K562 (cell line): ENCODE results near the gene ANO7.

Experiments used
- BRF2 ChIP-seq: IDR thresholded peaks from 3 replicates; pipeline ENCODE4 v1.6.1; 2011; ENCODE audit warnings: borderline replicate concordance, mild to moderate bottlenecking; ENCODE audit not compliant: insufficient read length, insufficient read depth
- CHD2 ChIP-seq: IDR thresholded peaks from 2 replicates; pipeline ENCODE4 v1.6.1; 2011; ENCODE audit warnings: low read depth, low read length
- CTCF ChIP-seq, 3 experiments: IDR thresholded peaks in 2 of 3; conservative IDR thresholded peaks in 1 of 3; 2 replicates each; pipeline ENCODE4 v1.5.1; 2011 to 2012; ENCODE audit warnings: low read length in 3 of 3, mild to moderate bottlenecking in 3 of 3, control low read depth in 2 of 3, improper control_type of control experiment in 1 of 3, inconsistent platforms in 1 of 3, low read depth in 1 of 3, mixed read lengths in 1 of 3, moderate library complexity in 1 of 3; ENCODE audit not compliant: insufficient read depth in 2 of 3
- EHMT2 ChIP-seq: fragments of 450-650 bp; IDR thresholded peaks from 2 replicates; pipeline ENCODE4 v1.6.1; 2018; ENCODE audit warnings: antibody characterized with exemption
- GABPA ChIP-seq: fragments of 200-800 bp; sonication (Bioruptor generic); conservative IDR thresholded peaks from 2 replicates; pipeline ENCODE4 v1.6.1; 2016; ENCODE audit warnings: low read depth, missing genetic modification characterization, missing compliant biosample characterization
- KLF10 ChIP-seq: fragments of 250-450 bp; sonication (Bioruptor Pico); IDR thresholded peaks from 2 replicates; pipeline ENCODE4 v1.6.1; 2021; ENCODE audit warnings: matching md5 sums
- NR2C1 ChIP-seq, 2 experiments: fragments of 450-650 bp; IDR thresholded peaks; 2 replicates each; pipeline ENCODE4 v1.6.1; 2017; ENCODE audit warnings: mild to moderate bottlenecking in 2 of 2, antibody characterized with exemption in 1 of 2, inconsistent platforms in 1 of 2, missing compliant biosample characterization in 1 of 2, missing genetic modification characterization in 1 of 2
- SMARCC2 ChIP-seq: fragments of 450-650 bp; IDR thresholded peaks from 2 replicates; pipeline ENCODE4 v1.6.1; 2017; ENCODE audit warnings: antibody characterized with exemption, moderate library complexity, mild to moderate bottlenecking, low read depth
- SREBF1 ChIP-seq: fragments of 150-350 bp; IDR thresholded peaks from 2 replicates; pipeline ENCODE4 v1.6.1; 2014; ENCODE audit warnings: antibody characterized with exemption, low read depth, low read length, borderline replicate concordance
- SRSF1 ChIP-seq: fragments of 200-400 bp; formaldehyde crosslinking; IDR thresholded peaks from 2 replicates; pipeline ENCODE4 v1.6.1; 2017; ENCODE audit warnings: mild to moderate bottlenecking, low read depth, low read length, moderate library complexity
- SRSF3 ChIP-seq: fragments of 200-400 bp; formaldehyde crosslinking; IDR thresholded peaks from 2 replicates; pipeline ENCODE4 v1.6.1; 2016; ENCODE audit warnings: mild to moderate bottlenecking, low read length, moderate library complexity; ENCODE audit not compliant: insufficient read depth
- UBTF ChIP-seq, 2 experiments: IDR thresholded peaks; 2 replicates each; pipeline ENCODE4 v1.6.1; 2012; ENCODE audit warnings: improper control_type of control experiment in 2 of 2, low read depth in 2 of 2, low read length in 2 of 2, borderline replicate concordance in 1 of 2

GRCh38 chr2:241270531-241270930 lies 82.1 kb downstream of the ANO7 start:
- TF ChIP-seq SMARCC2 = no peak
- no peak for TF ChIP-seq BRF2
- no peak for TF ChIP-seq SRSF3
- no peak for TF ChIP-seq GABPA (tag)
- TF ChIP-seq SRSF1 = no peak
- TF ChIP-seq CTCF (IDR thresholded peaks at IDR 0.05 in 2 of 3, conservative IDR thresholded peaks at IDR 0.05 in 1 of 3; ENCODE audit: insufficient read depth in 2 of 3, low read depth in 1 of 3, low read length in 3 of 3) = no peak
- TF ChIP-seq EHMT2 = no peak
- TF ChIP-seq UBTF (IDR thresholded peaks at IDR 0.05; ENCODE audit: borderline replicate concordance in 1 of 2, low read depth in 2 of 2, low read length in 2 of 2) = no peak
- no peak for TF ChIP-seq KLF10
- no peak for TF ChIP-seq CHD2
- no peak for TF ChIP-seq SREBF1
- TF ChIP-seq NR2C1 (IDR thresholded peaks at IDR 0.05) = no peak
- no peak for TF ChIP-seq NR2C1 (tag; IDR thresholded peaks at IDR 0.05)
